HG03095 (cell line): ENCODE results near the gene SMS.
"Not testable (repeated sequence)": the region's sequence is repeated elsewhere in the genome, so short reads cannot be mapped to it uniquely, and the experiment has no call there.

Experiments
- ATAC-seq: cut with Tn5 transposase; IDR thresholded peaks from one replicate; pipeline ENCODE4 v1.9.1; 2021; ENCODE audit warnings: moderate library complexity; ENCODE audit not compliant: unreplicated experiment

SMS gene

DNA sequence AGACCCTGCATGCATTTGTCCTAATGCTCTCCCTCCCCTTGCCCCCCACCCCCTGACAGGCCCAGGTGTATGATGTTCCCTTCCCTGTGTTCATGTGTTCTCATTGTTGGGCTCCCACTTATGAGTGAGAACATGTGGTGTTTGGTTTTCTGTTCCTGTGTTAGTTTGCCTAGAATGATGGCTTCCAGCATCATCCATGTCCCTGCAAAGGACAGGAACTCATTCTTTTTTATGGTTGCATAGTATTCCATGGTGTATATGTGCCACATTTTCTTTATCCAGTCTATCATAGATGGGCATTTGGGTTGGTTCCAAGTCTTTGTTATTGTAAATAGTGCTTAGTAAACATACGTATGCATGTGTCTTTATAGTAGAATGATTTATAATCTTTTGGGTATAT, 10.0 kb downstream of the SMS start:
- not testable (repeated sequence) for ATAC-seq

DNA sequence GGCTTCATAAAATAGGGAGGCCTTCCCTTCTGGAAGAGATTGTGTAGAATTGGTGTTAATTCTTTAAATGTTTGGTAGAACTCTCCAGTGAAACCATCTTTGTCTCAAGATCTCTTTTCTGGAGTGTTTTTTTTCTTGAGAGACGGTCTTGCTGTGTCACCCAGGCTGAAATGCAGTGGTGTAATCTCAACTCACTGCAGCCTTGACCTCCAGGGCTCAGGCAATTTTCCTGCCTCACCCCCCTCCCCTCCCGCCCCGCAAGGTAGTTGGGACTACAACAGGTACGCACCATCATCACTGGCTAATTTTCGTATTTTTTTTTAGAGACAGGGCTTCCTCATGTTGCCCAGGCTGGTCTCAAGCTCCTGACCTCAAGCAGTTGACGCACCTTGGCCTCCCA, 12.1 kb downstream of the SMS start:
- no peak for ATAC-seq

DNA sequence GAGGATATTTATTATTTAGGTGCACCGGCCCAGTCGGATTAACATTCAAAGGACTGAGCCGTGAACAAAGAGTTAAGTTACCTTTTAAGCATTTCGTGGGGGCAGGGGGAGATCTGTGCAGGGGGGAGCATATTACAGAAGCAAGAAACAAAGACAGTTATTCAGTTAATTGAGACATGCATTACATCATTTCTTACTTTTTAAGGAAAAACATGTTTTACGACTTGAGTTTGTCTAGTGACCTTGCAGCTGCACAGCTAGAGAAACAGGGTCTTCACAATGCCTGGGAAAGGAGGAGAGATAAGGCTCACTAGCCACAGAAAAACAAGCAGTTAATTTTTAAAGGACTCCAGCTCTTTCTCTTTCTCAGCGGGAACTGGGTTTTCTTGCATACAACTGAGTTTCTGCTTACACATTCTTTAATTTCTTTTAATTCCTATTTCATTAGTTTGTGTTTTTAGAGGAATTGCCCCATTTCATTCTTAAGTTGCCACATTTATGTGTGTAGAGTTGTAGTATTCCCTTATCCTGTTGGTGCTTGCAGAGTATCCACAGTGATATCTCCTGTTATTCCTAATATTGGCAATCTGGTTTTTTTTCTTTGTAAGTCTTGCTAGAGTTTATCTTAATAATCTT, 12.8 kb downstream of the SMS start:
- ATAC-seq = not testable (repeated sequence)

DNA sequence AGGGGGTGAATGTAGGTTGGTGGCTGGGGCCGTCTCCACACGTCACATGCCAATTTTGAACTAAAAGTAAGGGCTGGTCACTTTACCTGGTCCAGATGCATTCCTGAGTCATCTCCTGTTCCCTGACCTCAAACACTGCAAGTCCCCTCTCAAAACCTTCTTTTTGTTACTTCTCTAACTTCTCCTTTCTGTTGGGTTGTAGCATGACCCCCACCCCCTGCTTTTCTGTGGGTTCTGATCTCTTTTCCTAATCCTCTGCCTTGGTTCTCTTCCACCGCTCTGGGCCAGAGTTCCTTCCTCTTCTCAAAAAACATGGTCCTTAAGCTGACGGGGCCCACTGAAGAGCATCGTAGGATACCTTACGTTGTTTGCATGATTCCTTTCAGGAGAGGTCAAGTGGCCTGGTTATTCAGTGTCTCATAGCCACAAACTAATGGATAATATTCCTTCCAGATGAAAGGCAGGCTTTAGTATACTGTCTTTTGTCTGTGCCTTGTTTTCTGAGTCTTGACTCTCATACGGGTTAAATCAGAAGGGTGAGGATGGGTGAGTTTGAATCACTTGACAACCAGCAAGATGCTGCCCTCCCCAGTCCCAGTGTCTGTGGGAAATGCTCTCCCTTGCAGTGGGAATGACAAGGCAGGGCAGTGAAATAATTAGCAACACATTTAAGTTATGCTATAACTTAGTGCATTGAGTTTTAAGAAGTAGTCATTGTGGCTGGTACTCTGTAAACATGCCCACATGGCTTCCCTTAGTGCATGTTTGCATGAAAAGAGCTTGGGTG, 15.1 kb downstream of the SMS start:
- no peak for ATAC-seq

DNA sequence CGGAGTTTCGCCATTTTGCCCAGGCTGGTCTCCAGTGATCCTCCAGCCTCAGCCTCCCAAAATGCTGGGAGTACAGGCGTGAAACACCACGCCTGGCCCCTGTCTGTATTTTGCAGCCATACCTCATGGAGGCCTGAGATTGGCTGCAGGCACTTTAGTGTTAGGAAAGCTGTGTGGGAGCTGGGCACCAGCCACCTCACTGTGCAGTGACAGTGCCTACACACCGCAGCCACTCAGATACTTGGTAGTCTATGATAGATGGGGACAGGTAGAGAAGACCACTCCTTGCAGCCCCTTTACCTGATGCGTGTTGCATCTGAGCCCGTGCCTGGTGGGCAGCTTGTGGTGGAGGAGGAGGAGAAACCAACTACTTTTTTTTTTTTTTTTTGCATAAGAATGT, 16.3 kb downstream of the SMS start:
- no peak for ATAC-seq

DNA sequence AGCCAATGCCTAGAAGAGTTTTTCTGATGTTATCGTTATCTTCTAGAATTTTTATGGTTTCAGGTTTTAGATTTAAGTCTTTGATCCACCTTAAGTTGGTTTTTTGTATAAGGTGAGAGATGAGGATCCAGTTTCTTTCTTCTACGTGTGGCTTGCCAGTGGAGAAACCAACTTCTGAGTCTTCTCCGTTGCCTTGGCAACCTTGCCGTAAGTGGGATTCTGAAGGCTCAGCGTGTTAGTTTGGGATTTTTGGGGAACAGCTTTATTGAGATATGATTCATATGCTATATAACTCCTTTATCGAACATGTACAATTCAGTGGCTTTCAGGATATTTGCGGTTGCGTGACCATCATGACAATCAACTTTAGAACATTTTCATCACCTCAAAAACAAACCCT, 17.7 kb downstream of the SMS start:
- ATAC-seq = no peak

DNA sequence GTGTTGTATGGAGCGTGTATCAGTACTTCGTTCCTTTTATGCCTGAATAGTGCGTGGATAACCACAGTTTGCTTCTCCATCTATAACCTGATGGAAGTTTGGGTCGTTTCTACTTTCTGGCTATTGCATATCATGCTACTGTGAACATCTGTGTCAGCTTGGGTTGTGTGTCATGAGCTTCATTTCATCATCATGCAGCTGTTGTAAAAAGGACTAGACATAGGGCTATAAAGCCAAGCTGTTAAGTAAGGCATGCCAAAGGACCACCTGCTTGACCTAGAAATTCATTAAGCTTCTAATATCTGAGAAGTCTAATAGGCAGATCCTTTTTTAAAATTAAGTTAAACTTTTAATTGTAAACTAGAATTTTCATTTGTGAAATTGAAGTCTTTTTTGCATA, 18.4 kb downstream of the SMS start:
- no peak for ATAC-seq

DNA sequence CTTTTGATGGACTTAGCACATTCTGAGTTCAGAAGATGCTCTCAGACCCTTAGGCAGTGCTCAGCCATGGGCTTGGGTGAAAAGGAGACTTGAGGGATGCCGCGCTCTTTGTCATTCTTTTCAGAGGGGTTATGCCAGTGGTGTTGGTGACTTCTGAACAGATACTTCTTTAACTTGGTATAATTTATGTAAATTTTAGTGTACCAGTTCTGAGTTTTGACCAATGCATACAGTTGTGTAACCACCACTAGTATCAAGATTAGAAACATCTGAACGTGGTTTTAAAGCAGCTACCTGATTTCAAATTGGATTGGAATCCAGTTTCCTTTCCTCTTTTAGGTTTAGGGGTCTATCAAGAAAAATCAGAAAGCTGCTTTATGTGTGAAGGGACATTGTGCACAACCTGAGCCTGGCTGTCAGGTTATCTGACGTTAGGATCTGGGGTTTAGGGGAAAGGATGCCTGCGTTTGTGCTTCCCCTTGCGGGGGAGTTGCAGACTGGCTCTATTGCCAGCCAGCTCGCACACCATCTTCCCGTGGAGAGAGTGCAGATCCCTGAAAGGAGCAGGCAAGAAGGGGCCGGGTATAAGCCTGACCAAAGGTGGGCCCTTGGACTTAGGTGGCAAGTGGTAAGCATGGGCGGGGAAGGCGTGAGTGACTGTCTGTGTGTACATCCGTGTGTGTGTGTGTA, 19.0 kb downstream of the SMS start:
- ATAC-seq = no peak

DNA sequence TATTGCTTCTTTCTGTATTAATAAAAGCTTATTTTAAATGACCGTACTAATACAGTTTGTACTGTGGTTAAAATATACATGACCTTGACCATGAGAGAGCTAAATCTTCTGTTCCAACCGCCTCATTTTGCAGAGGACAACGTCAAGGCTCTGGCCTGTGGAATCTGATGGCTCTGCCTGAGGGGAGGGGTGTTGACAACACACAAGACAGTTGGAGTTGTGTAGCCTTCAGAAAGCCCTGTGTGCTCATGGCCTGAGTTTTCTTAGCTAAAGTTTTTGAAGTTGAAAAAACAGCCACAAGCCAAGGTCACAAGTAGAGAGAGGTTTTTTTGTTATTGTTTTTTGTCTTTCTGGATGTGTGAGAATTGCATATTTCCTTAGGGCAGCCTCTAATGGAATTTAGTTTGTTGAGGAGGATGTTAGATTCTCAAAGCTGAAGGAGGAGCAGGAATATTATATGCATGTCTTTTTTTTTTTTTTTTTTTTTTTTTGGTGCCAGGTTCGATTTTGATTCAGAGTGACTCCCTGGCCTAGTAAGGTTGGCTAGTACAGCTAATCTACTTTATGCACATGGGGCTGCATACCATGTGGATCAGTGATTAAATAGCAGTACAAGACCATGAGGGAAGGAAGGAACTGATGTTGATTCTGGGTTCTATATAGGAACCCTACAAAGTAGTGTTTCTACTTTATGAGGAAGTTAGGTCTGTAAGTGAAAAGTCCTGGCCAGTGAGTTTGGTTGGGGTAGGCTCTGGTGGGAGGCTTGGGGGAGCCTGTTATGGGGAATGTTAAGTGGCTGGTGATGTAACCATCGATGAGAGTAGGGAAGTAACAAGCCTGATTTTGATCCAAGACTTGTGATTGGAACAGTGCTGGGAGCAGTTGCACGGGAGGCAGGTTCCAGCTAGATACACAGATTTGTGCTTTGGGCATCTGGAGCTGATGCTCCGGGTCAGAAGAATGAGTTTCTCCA, 20.3 kb downstream of the SMS start:
- ATAC-seq = no peak

DNA sequence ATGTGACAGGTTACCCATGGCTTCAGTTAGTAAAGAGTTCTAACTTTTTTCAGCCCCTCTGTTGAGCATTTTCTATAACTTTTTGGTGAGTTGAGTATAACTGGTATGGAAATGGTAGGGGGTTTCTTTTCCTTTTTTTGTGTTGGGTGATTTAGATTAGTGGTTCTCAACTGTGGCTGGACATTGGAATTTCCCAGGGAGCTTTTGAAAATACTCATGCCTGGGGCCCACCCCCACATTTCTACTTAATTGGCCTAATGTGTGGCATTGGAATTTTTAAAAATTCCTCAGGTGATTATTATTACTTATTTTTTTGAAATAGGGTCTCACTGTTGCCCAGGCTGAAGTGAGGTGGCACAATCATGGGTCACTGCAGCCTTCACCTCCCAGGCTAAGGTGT, 21.9 kb downstream of the SMS start:
- no peak for ATAC-seq

DNA sequence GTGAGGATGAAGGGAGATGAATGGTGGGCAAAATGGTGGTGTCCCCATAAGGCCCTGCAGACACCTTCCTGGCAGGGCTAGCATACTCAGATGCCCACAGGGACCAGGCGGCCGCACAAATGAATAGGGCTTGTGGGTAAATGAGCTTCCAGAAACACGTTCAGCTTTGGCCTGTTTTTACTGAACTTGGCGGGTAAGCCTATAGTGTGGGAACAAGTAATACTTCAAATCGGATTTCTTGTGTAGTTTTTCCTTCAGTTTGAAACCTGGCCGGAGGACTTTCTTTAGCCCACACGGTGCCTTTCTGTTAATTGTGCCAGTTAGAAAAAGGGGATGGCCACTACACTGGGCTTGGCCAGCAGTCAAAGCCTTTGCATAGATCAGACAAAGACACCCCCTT, 22.8 kb downstream of the SMS start:
- ATAC-seq = no peak

DNA sequence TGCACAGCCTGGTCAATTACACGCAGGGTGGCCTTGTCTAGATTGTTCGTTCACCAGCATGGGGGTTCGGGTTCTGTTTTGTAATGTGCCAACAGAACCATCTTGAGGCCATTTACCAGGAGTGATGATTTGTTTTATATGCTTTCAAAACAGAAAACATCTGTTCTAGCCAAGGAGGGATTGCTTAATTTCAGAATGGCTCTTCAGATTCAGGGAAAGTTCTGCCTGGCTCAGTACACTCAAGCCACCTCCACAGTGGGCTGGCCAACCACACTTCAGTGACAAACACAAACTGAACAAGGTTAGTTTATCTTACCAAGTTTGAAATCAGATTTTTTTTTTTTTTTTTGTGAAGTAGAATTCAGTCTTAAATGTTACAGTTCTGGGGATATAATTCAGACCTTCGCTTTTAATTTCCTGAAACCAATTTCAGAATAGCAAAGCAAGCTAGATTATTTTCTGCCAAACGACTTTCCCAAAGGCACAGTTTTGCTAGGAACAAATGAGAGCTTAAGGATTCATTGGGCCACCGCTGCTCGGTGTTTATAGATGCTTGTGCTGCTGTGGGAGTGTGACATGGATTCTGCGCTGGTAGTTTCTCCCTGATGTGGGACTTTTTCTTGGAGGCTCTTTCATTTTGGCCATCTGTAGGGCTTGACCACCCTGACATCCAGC, 23.4 kb downstream of the SMS start:
- no peak for ATAC-seq

DNA sequence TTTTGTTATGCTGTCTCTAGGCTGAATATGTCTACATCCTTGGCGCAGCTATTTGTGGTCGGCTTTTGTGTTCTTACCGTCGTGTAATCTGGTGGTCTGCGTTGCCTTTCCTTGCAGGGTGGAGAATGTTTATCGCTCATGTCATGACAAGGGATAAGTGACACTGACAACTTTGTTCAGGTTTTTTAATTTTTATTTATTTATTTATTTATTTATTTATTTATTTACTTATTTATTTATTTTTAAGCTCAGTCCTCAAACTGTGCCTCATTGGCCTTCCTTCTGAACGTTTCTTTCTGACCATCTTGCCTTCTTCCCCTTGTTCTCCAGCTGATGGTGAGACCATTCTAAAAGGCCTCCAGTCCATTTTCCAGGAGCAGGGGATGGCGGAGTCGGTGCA, 26.4 kb downstream of the SMS start:
- ATAC-seq = no peak

DNA sequence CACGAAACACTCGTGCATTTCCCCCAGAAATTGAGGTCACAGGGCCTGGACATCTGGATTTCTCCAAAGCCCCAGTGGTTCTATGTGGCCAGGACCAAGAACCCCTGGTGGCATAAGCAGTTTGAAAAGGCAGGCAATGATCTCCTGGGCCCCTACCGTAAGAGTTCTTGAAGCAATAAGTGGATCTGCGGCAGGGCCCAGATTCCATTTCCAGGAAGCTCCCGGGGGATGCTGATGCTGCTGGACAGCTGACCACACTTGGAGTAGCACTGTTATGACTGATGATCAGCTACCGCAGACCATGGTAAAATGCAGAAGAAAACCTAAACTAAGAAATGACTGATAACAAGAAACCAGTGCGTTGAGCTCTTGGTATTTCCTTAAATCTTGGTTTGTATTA, 27.8 kb downstream of the SMS start:
- no peak for ATAC-seq

DNA sequence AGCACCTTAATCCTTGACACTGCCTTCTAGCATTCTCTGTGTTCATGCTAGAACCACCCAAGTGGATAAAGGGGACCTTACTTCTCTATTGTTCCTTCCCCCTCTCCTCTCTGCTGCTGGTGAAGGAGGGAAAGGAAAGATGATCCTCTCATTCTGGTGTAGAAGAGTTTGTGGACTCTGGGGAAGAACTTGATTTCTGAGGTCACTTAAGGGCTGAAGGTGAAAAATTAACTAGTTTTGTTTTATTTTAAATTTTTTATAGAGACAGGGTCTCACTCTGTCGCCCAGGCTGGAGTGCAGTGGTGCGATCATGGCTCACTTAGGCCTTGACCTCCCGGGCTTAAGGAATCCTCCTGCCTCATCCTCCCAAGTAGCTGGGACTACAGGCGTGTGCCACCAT, 29.8 kb downstream of the SMS start:
- no peak for ATAC-seq

DNA sequence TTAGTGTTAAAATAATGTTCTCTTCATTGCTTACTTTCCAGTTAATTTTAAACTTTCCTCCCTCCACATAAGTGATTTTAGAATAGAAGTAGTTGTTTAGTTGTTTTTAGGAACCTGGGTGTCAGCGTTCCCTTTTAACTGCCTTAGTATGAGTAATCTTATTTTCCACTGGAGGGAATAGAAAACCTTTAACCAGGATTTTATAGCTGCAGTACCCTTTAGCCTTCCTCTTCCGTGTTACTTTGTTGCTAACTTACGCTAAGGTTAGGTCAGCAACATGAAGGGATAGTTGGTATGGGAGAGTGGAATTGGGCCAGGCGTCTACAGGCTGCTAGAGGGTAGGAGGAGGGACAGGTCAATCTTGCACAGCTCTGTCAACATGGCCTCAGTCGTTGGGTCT, 31.5 kb downstream of the SMS start:
- ATAC-seq = no peak

DNA sequence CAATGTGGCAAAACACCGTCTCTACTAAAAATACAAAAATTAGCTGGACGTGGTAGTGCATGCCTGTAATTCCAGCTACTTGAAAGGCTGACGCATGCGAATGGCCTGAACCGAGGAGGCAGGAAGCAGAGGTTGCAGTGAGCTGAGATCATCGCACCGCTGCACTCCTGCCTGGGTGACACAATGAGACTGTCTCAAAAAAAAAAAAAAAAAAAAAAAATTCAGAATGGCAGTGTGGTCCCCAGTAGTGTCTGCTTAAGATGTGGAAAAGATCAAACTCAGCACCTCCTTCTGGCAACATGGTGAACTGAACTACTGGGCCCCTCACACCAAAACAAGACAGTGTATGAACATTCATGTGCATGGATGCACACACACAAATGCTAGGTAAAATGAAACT, 32.2 kb downstream of the SMS start:
- ATAC-seq = no peak

DNA sequence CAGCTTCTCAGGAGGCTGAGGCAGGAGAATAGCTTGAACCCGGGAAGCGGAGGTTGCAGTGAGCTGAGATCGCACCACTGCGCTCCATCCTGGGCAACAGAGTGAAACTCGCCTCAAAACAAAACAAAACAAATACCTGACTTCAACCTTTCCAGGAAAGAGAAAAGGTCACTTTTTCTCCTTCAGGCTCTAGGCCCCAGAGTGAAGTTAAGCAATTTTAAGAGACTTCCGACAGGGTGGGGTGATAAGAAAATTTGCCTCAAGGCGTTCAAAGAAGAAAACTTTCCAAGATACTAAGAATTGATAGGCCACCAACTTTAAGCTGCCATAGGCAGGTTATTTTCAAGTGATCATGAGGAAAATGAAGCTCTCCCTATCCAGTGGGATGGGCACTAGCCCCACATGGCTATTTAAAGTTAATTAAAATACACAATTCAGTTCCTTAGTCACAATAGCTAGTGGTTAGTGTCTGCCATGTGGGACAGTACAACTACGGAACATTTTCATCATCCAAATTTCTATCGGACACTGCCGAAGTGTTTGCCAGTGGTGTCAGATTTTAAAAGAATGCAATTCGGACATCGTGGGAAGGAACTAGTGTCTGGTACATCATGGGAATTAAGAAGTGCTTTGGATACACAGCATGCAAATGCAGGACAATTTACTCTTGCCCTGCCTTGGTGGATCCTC, 33.0 kb downstream of the SMS start:
- ATAC-seq = no peak

DNA sequence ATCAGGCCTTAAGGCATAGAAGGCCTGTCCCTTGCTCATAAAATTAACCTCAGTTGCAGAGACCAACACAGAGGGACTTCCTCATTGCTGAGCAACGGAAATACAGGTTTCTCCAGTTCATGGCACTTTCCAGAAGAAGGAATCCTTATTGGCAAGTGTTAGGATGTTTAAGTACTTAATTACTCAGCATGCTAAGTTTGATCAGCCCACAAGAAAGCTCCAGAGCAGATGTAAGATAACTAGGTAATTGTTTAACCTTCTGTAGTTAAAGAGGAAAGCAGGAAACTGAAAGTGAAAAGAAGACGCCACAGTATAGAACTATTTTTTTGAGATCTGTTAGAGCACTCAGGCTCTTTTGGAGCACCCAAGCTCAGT, 33.5 kb downstream of the SMS start:
- ATAC-seq = peak; percentile 79

DNA sequence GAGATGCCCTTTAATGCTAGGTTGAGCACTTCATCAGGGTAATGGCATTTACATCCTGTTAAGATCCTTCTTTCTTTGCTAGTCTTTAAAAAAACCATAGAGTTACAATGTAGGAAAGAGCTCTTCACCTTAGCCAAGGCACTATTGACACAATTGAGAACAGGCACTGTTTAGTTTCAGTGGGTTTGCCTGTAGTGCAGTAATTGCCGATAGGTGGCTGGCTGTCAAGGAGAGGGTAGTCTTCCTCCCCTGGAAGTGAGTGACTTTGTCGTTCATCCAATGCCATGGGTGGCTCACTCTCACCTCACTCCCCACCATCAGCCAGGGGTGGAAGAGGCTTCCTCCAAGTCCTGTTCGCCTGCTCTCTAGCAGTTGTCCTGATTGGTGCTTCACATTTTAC, 34.7 kb downstream of the SMS start:
- ATAC-seq = no peak
